GM21526 (cell line): ENCODE measurements around the gene OPN1MW2.
"Not testable (repeated sequence)": the region's sequence is repeated elsewhere in the genome, so short reads cannot be mapped to it uniquely, and the experiment has no call there.

Source experiments
- ATAC-seq: cut with Tn5 transposase; IDR thresholded peaks from one replicate; pipeline ENCODE4 v1.9.1; 2021; ENCODE audit warnings: moderate library complexity; ENCODE audit not compliant: unreplicated experiment, low FRiP score

The OPN1MW2 gene

DNA sequence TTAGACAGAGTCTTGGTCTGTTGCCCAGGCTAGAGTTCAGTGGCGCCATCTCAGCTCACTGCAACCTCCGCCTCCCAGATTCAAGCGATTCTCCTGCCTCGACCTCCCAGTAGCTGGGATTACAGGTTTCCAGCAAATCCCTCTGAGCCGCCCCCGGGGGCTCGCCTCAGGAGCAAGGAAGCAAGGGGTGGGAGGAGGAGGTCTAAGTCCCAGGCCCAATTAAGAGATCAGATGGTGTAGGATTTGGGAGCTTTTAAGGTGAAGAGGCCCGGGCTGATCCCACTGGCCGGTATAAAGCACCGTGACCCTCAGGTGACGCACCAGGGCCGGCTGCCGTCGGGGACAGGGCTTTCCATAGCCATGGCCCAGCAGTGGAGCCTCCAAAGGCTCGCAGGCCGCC lies at the start of gene OPN1MW2:
TSS of gene OPN1MW2 (plus strand) at position 301 of the 400 bp plus-strand sequence. CDS start at position 361, 60 bp downstream.
- not testable (repeated sequence) for ATAC-seq

GRCh38 chrX:154172535-154172943 lies 47.0 kb upstream of the OPN1MW2 start:
- ATAC-seq, result not testable (repeated sequence)

- ATAC-seq, result not testable (repeated sequence)
Observed at GRCh38 chrX:154174356-154174755, 45.2 kb upstream of the OPN1MW2 start.

GRCh38 chrX:154182296-154182695 lies 37.3 kb upstream of the OPN1MW2 start, which contains the start of gene OPN1MW:
Gene OPN1MW (plus strand): TSS chrX:154182596. CDS start chrX:154182678, 82 bp downstream.
- not testable (repeated sequence) for ATAC-seq

DNA sequence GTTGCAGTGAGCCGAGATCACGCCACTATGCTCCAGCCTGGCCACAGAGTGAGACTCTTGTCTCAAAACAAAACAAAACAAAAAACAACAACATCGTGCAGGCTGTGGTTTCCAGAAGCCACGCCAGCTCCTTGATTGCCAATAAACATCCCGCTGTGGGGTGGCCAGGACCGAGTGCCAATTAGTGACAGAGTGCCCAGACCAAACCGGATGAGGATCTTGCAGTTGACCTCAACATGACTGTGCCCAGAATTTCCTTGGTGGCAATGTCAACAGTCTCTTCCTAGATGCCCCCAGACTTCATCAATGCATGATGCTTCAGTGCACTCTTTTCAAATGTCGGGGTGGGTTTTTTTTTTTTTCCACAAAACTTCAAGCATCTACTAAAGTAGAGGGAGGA lies 35.8 kb upstream of the OPN1MW2 start:
- not testable (repeated sequence) for ATAC-seq

- ATAC-seq, result not testable (repeated sequence)
Observed at GRCh38 chrX:154192846-154193245, 26.7 kb upstream of the OPN1MW2 start.

DNA sequence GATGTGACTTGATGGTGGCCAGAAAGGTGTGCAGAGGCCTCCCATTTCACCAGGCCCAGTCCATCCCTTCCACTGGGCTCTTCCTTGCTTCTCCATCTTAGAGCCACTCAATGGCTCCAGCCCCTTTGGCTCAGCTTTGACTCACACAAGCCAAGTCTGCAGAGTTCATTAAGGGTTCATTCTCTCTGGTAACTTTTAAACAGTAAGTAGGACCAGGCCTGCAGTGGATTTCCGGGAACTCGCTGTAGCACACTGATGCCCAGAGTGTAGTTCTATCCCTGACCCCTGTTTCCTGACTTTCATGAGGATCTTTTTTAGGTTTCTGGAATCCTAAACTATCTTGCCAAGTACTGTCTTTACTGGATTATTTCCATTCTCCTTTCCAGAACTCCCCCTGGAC lies 25.2 kb upstream of the OPN1MW2 start:
- ATAC-seq, result not testable (repeated sequence)

- ATAC-seq, result not testable (repeated sequence)
Observed at GRCh38 chrX:154196466-154196865, 23.1 kb upstream of the OPN1MW2 start.

DNA sequence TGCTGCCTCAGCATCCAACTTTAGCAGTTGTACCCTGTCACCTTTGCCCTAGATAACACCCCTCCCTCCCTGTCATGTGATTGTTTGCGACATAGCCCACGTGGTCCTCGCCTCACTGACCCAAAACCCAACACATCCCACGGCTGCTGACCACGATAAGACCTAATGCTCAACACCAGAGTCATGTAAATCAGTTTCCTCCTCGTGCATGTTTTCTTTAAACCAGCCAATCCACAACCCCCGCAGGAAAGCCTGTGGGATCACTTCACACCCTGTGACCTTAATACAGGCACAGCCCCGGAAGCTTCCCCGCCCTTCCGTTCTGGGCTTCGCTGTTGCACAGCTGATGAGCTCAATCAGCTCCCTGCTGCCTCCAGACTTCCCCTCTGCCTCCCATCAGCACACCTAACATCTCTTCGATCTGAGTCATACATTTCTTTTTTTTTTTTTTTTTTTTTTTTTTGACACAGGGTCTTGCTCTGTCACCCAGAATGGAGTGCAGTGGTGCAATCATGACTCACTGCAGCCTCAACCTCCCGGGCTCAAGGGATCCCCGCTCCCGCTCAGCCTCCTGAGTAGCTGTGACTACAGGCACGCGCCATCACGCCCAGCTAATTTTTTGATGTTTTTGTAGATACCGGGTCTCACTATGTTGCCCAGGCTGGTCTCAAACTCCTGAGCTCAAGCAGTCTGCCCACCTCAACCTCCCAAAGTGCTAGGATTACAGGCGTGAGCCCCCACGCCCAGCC lies 9.7 kb upstream of the OPN1MW2 start:
- not testable (repeated sequence) for ATAC-seq

DNA sequence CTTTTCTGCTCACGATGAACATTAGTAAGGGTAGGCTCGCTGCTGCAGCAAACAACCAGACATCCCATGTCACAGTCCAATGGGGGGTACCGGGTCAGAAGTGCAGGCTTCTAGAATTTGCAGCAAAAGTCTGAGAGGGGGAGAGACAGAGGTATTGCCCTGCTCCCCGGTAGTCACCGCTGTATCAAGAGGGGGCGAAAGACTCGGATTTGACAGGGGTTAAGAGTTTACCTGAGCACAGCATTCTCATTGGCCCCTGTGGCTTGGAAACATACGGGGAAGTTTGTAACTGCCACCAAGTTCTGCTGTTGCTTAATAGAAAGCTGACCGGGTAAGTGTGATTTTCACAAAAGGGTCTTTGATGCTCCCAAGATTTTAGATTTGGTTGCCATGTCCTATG lies 8.5 kb upstream of the OPN1MW2 start:
- ATAC-seq, result not testable (repeated sequence)

- ATAC-seq, result not testable (repeated sequence)
Observed at GRCh38 chrX:154211499-154211898, 8.1 kb upstream of the OPN1MW2 start.

DNA sequence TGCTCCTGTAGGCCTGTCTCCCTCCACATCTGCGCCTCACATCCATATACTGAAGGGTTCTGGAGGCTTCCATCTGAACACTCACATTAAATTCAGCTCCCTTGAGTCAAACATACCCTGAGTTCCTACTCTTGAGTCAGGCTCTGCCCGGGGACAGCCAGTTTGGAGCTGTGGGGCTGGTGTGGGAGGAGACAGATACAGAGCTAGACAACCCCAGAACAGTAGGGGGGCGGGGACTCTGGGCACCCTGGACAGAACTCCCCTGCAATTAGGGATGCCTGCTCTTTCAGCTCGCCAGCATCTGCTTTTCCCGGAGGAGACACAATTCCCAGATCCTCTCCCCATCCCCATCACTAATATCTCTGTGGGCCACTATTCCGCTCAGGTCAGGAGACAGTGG lies 5.7 kb downstream of the OPN1MW2 start:
- ATAC-seq, result not testable (repeated sequence)

DNA sequence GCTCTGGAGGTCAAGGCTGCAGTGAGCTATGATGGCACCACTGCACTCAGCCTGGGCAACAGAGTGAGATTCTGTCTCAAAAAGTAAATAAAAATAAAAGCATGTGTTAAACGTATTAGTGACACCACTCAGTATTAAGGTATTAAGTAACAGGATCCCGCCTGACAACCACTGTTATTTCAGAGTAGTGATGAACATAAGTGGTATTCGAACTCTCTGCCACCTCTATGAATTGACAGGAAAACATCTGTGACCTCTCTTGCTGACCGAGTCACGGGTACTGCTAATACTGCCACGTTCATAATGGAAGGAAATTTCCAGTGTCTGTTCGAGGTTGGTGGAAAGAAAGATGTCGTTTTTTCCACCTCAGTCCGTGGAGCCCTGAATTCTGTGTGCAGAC lies 7.2 kb downstream of the OPN1MW2 start:
- not testable (repeated sequence) for ATAC-seq

- not testable (repeated sequence) for ATAC-seq
Observed at GRCh38 chrX:154231443-154231842, 11.9 kb downstream of the OPN1MW2 start.

DNA sequence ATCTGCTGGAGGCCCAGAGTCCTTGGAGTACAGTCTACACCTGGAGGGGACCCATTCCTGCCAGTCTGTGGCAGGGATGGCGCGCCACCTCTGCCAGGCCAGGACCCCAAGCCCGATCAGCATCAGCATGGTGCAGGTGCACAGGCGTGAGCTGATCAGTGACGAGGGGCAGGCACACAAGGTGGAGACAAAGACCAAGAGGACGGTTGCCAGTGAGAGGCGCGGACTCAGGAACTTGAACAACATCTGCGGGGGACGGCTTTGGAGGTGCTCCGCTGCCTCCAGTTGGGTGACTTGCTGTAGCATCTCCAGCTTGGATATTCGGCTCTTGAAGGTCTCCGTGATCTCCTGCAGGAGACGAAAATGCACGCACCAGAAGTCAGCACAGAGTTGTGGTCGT lies 14.1 kb downstream of the OPN1MW2 start:
- ATAC-seq, result not testable (repeated sequence)

DNA sequence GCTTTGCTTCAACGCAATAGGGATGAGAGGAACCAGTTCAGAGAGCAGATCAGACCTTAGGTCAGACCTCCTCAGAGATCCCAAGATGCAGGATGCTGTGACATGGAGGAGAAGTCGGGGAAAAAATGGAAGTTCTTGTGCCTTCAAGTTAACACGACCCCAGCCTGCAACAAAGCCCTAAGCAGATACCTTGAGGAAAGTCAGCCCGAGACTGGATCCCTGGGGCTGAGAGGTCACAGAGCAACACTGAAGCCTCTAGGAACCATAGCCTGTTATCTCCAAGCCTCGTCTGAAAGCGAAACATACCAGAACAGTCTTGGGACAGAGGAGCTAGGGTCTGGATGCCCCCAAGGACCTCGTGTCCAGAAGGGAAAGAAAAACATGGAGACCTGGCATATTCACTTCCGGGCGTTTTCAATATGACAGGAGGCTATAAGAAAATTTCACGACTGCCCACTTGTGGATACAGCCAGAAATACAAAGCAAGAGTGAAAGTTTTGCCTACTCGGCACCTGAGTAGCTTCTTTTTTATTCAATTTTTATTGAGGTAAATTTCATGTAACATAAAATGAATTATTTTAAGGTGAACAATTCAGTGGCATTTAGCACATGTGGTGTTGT lies 19.5 kb downstream of the OPN1MW2 start:
- ATAC-seq, result not testable (repeated sequence)

DNA sequence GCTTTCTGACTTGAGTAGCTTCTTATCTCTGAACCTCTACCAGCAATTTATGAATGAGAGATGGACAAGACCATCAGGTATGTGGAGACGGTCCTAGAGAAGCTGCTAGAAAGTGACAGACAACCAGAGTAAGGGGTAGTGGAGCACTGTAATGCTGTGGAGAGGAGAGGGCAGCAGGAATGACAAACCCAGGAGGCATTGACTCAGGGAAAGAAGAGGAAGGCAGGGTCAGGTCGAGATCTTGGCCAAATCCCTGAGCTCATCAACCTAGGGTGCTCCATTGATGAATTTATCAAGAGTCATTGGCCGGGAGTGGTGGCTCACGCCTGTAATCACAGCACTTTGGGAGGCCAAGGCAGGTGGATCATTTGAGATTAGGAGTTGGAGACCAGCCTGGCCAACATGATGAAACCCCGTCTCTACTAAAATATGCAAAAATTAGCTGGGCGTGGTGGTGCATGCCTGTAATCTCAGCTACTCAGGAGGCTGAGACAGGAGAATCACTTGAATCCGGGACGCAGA lies 20.5 kb downstream of the OPN1MW2 start:
- ATAC-seq, result not testable (repeated sequence)

GRCh38 chrX:154247377-154248045 lies 28.0 kb downstream of the OPN1MW2 start:
- ATAC-seq, result not testable (repeated sequence)

GRCh38 chrX:154248076-154248475 lies 28.5 kb downstream of the OPN1MW2 start:
- not testable (repeated sequence) for ATAC-seq

DNA sequence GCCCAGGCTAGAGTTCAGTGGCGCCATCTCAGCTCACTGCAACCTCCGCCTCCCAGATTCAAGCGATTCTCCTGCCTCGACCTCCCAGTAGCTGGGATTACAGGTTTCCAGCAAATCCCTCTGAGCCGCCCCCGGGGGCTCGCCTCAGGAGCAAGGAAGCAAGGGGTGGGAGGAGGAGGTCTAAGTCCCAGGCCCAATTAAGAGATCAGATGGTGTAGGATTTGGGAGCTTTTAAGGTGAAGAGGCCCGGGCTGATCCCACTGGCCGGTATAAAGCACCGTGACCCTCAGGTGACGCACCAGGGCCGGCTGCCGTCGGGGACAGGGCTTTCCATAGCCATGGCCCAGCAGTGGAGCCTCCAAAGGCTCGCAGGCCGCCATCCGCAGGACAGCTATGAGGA lies 37.7 kb downstream of the OPN1MW2 start, which contains the start of gene OPN1MW3:
TSS of gene OPN1MW3 (plus strand) at position 301 of the 400 bp plus-strand sequence. CDS start at position 339, 38 bp downstream.
- ATAC-seq, result not testable (repeated sequence)

- ATAC-seq, result not testable (repeated sequence)
Observed at GRCh38 chrX:154258711-154259110, 39.2 kb downstream of the OPN1MW2 start.
